Central memory CD8-positive, alpha-beta T cell (primary cell): ENCODE data around the gene NFIA.

Experiments used
- ATAC-seq: fragments of 150-1000 bp; cut with Tn5 transposase; replicated peaks from 2 replicates; pipeline ENCODE4 v1.10.0; 2022; ENCODE audit warnings: mild to moderate bottlenecking, moderate FRiP score, moderate number of reproducible peaks; ENCODE audit not compliant: poor library complexity, severe bottlenecking; ENCODE audit errors: extremely low read depth
- DNase-seq, 2 donors: peaks; one replicate each; pipeline ENCODE4 v3.0.0; 2021; ENCODE audit warnings: low spot score in 2 of 2
- H3K27ac Mint-ChIP-seq: one replicate; pipeline ENCODE4 v1.8.0; 2022; ENCODE audit warnings: low read depth, mild to moderate bottlenecking, moderate library complexity, mixed read lengths
- H3K27me3 Mint-ChIP-seq: one replicate; pipeline ENCODE4 v1.8.0; 2022; ENCODE audit warnings: mixed read lengths
- H3K36me3 Mint-ChIP-seq: one replicate; pipeline ENCODE4 v1.8.0; 2022; ENCODE audit warnings: mild to moderate bottlenecking, moderate library complexity, mixed read lengths; ENCODE audit not compliant: insufficient read depth
- H3K4me1 Mint-ChIP-seq: one replicate; pipeline ENCODE4 v1.8.0; 2022; ENCODE audit warnings: mixed read lengths
- H3K4me3 Mint-ChIP-seq: one replicate; pipeline ENCODE4 v1.8.0; 2022; ENCODE audit warnings: mild to moderate bottlenecking, moderate library complexity, mixed read lengths
- H3K9me3 Mint-ChIP-seq: one replicate; pipeline ENCODE4 v1.8.0; 2022; ENCODE audit warnings: mixed read lengths

The NFIA gene

DNA sequence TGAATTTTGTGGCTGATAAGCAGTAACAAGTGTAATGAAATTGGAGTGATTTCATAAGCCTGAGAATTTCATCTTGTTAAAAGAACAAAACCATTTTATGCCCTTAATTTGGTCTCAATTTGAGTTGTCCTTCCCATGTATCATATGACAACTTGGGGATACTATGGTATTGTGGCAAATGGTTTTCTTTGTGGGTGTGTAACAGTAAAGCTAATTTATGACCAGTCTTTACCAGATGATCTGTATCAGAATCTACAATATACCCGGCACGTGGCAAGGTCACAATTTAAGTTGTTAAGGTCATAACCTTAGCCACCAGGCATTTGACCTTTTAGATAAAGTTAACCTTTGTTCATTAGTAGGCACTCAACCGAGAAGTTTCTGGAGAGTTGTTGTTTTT is 9.1 kb downstream of the NFIA start:
- H3K27me3 Mint-ChIP-seq: no peaks in the 10 kb centered on the region
- no peak for DNase-seq
- peaks cover 23% of the 10 kb centered on the region for H3K4me1 Mint-ChIP-seq
- H3K27ac Mint-ChIP-seq: no peak overlapping the region
- H3K4me3 Mint-ChIP-seq: no peak overlapping the region
- H3K9me3 Mint-ChIP-seq: no peaks in the 10 kb centered on the region
- no peak for ATAC-seq
- peaks cover 2% of the 10 kb centered on the region for H3K36me3 Mint-ChIP-seq

- no peak for DNase-seq
- H3K4me3 Mint-ChIP-seq: no peak overlapping the region
- H3K27ac Mint-ChIP-seq: no peak overlapping the region
- peaks cover 29% of the 10 kb centered on the region for H3K4me1 Mint-ChIP-seq
- no peaks in the 10 kb centered on the region for H3K27me3 Mint-ChIP-seq
- no peaks in the 10 kb centered on the region for H3K9me3 Mint-ChIP-seq
- no peak for ATAC-seq
- H3K36me3 Mint-ChIP-seq: peaks cover 2% of the 10 kb centered on the region
Observed at GRCh38 chr1:61092642-61093041, 10.3 kb downstream of the NFIA start.

- ATAC-seq: no peak
Observed at GRCh38 chr1:61093525-61094137, 11.3 kb downstream of the NFIA start.

GRCh38 chr1:61094677-61095469 is 12.5 kb downstream of the NFIA start:
- Mint-ChIP-seq H3K36me3 (no peaks in the 10 kb centered on the region), H3K9me3 (no peaks in the 10 kb centered on the region), H3K27ac (no peak overlapping the region), H3K27me3 (no peaks in the 10 kb centered on the region), H3K4me3 (no peak overlapping the region), H3K4me1 (peaks cover 29% of the 10 kb centered on the region)
- no peak for DNase-seq
- ATAC-seq: no peak

More at GRCh38 chr1:61093525-61094137, 11.3 kb downstream of the NFIA start:
- Mint-ChIP-seq H3K36me3 (peaks cover 2% of the 10 kb centered on the region), H3K27ac (no peak overlapping the region), H3K9me3 (no peaks in the 10 kb centered on the region), H3K27me3 (no peaks in the 10 kb centered on the region), H3K4me1 (peaks cover 29% of the 10 kb centered on the region), H3K4me3 (no peak overlapping the region)
- DNase-seq: no peak

DNA sequence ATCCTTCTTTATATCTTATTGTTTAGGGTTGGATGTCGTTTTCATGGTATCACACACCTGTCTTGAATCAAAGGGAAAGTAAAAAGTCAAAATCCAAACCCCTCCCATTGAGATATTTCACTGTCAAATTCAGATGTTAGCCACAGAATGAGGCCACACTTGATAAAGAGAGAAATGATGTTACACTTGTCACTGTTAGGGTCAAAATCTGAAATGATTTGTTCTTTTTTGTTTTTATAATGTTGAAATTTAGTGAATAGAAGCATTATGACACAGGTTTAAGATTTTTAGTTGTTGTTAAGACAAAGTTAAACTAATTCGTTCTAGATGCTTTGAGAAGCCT is 13.1 kb downstream of the NFIA start:
- no peak for ATAC-seq
- no peak overlapping the region for H3K4me3 Mint-ChIP-seq
- H3K27me3 Mint-ChIP-seq: no peaks in the 10 kb centered on the region
- DNase-seq: no peak
- no peaks in the 10 kb centered on the region for H3K9me3 Mint-ChIP-seq
- H3K4me1 Mint-ChIP-seq: peaks cover 29% of the 10 kb centered on the region
- no peaks in the 10 kb centered on the region for H3K36me3 Mint-ChIP-seq
- no peak overlapping the region for H3K27ac Mint-ChIP-seq

GRCh38 chr1:61097317-61097716 is 15.0 kb downstream of the NFIA start:
- H3K36me3 Mint-ChIP-seq: no peaks in the 10 kb centered on the region
- no peak for DNase-seq
- peaks cover 29% of the 10 kb centered on the region for H3K4me1 Mint-ChIP-seq
- no peak overlapping the region for H3K27ac Mint-ChIP-seq
- ATAC-seq: no peak
- H3K27me3 Mint-ChIP-seq: no peaks in the 10 kb centered on the region
- no peaks in the 10 kb centered on the region for H3K9me3 Mint-ChIP-seq
- no peak overlapping the region for H3K4me3 Mint-ChIP-seq

DNA sequence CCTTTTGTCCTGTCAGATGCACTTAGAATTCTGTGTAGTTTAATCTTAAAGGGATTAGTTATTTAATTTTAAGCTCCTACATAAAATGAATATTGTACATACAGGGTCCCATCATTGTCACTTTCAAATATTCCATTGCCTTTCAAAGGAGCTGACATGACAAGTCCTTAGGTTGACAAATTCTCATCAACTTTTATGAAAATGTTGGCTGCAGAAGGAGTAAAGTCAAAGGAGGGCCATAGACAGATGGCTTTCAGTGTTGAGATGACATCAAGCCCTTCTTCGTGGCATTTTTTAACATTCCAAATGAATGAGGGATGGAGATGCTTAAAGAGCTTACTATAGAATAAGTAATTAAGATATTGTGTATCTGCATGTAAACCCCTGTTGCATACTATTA is 15.4 kb downstream of the NFIA start:
- H3K4me3 Mint-ChIP-seq: no peak overlapping the region
- ATAC-seq (no peak), DNase-seq (no peak)
- H3K27ac Mint-ChIP-seq: no peak overlapping the region
- no peaks in the 10 kb centered on the region for H3K27me3 Mint-ChIP-seq
- H3K4me1 Mint-ChIP-seq: peaks cover 25% of the 10 kb centered on the region
- no peaks in the 10 kb centered on the region for H3K36me3 Mint-ChIP-seq
- H3K9me3 Mint-ChIP-seq: no peaks in the 10 kb centered on the region

DNA sequence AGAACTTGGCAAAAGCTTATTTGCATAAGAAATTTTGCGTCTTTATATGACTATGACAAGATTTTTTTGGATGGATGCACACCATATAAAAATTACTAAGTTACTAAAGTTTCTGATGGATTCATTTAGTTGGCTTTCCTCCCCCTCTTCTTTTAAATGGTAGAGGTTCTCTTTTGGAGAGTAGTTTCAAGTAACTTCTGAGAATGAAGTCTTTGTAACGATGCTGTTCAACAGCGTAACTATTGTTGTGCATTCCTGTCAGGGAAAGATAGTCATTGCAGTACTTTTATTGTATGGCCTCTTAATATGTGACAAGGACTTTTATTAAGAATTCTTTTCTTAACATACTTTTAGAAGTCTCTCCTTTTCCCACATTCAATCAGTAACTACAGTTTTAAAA is 16.0 kb downstream of the NFIA start:
- no peak for DNase-seq
- Mint-ChIP-seq H3K27me3 (no peaks in the 10 kb centered on the region), H3K4me1 (peaks cover 23% of the 10 kb centered on the region), H3K27ac (no peak overlapping the region), H3K36me3 (no peaks in the 10 kb centered on the region), H3K9me3 (no peaks in the 10 kb centered on the region), H3K4me3 (no peak overlapping the region)
- no peak for ATAC-seq

GRCh38 chr1:61098906-61099437 is 16.6 kb downstream of the NFIA start:
- H3K9me3 Mint-ChIP-seq: no peaks in the 10 kb centered on the region

DNA sequence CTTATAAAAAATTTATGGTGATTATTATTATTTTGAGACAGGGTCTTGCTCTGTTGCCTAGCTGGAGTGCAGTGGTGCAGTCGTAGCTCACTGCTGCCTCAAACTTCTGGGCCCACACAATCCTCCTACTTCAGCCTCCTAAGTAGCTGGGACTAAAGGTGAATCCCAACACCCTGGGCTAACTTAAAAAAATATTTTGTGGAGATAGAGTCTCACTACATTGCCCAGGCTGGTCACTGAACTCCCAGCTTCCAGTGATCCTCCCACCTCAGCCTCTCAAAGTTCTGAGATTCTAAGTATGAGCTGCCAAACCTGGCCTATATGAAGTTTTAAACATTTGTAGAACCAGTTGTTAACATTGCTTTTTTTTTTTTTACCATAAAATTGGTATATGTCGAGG is 18.2 kb downstream of the NFIA start:
- ATAC-seq (no peak), DNase-seq (no peak)
- Mint-ChIP-seq H3K4me3 (no peak overlapping the region), H3K27ac (no peak overlapping the region), H3K27me3 (no peaks in the 10 kb centered on the region), H3K9me3 (no peaks in the 10 kb centered on the region), H3K4me1 (peaks cover 5% of the 10 kb centered on the region), H3K36me3 (no peaks in the 10 kb centered on the region)

More at GRCh38 chr1:61098906-61099437, 16.6 kb downstream of the NFIA start:
- DNase-seq (no peak), ATAC-seq (no peak)
- Mint-ChIP-seq H3K36me3 (no peaks in the 10 kb centered on the region), H3K4me1 (peaks cover 16% of the 10 kb centered on the region), H3K4me3 (no peak overlapping the region), H3K27ac (no peak overlapping the region), H3K27me3 (no peaks in the 10 kb centered on the region)

DNA sequence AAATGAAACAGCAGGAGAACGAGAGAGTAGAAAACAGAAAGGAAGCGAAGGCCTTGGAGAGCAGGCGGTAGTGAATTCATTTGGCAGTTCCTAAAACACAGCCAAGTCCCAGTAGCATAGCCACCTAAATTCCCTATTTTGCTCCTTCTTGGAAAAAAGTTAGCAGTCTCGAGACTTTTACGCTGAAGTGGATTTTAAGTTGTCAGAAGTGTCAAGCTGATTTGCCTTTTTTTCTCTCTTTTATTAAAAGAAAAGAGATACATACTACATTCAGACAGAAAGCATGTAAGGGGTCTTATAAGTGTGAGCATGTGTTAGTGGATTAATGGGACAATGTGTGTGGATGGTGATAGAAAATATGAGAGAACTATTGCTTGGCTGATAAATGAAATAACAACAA is 19.2 kb downstream of the NFIA start:
- Mint-ChIP-seq H3K27ac (no peak overlapping the region), H3K4me1 (peaks cover 5% of the 10 kb centered on the region), H3K36me3 (no peaks in the 10 kb centered on the region), H3K27me3 (no peaks in the 10 kb centered on the region), H3K4me3 (no peak overlapping the region), H3K9me3 (no peaks in the 10 kb centered on the region)
- ATAC-seq (no peak), DNase-seq (no peak)

DNA sequence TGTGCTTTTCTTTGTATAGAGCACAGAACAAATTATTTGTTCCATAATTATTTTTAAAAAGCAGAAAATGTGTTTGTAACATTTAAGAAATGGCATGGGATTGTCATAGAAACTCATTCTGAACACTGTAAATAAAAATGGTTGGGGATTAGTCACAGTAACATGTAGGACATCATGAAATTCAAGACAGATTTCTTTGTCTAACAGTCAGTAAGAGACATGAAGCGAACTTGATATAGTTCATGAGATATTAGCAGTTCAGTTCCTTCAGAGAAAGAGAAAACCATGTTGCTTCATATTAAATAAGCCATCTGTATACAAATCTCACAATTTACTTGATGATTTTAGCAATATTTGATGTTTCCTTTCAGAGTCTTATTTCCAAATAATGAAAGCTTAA is 19.7 kb downstream of the NFIA start:
- ATAC-seq (no peak), DNase-seq (no peak)
- Mint-ChIP-seq H3K9me3 (no peaks in the 10 kb centered on the region), H3K27ac (no peak overlapping the region), H3K27me3 (no peaks in the 10 kb centered on the region), H3K36me3 (no peaks in the 10 kb centered on the region), H3K4me3 (no peak overlapping the region), H3K4me1 (peaks cover 5% of the 10 kb centered on the region)

GRCh38 chr1:61102621-61103020 is 20.3 kb downstream of the NFIA start:
- no peak for DNase-seq
- Mint-ChIP-seq H3K4me3 (no peak overlapping the region), H3K36me3 (no peaks in the 10 kb centered on the region), H3K27ac (no peak overlapping the region), H3K27me3 (no peaks in the 10 kb centered on the region), H3K4me1 (no peaks in the 10 kb centered on the region), H3K9me3 (no peaks in the 10 kb centered on the region)
- no peak for ATAC-seq
